GM12892 (cell line): ENCODE results near the gene POU2F2.

Experiments
- POLR2A ChIP-seq: IDR thresholded peaks from 2 replicates; pipeline ENCODE4 v1.6.1; 2011; ENCODE audit warnings: low read depth, low read length, control low read depth
- POLR2AphosphoS5 ChIP-seq: IDR thresholded peaks from 2 replicates; pipeline ENCODE4 v1.6.1; 2011; ENCODE audit warnings: low read depth, low read length, control low read depth

DNA sequence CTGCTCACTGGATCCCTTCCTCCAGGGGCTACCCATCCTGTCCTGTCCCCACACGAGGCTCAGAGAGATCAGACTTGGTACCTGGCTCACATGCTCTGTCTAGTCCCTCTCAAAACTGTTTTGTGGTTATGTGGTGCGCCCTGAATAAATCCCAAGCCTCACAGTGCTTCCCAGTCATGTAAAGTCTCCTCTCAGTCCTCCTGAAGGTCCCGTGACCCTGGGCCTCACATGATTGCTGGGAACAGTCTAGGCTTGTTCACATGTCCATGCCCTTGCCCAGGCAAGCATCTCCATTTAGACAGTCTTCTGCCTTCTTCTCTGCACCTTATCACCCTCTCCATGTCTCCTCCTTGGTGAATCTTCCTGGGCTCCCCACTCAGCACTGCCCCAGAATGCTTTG lies 36.0 kb upstream of the POU2F2 start:
- no peak for TF ChIP-seq POLR2AphosphoS5
- TF ChIP-seq POLR2A: no peak
